Uterus (tissue), 4 donors: ENCODE results near the gene ZPBP2. TPM values are rescaled to one million over a fixed set of nuclear protein-coding genes. Genes with fewer than 3 reads are reported as not detected.

Experiments used
- DNase-seq, 2 donors: peaks; one replicate each; pipeline ENCODE4 v3.0.0-alpha.2; 2019 to 2020
- H3K27ac ChIP-seq, 2 donors: fragments of 200-600 bp; sonication (generic); 1 replicate in 1 of 2; 2 replicates in 1 of 2; pipeline ENCODE4 v1.5.1; 2016 to 2018
- H3K27me3 ChIP-seq, 2 donors: fragments of 200-600 bp; sonication (generic); one replicate each; pipeline ENCODE4 v1.5.1; 2018 to 2019; ENCODE audit warnings: control low read depth in 1 of 2
- H3K36me3 ChIP-seq, 2 donors: fragments of 200-600 bp; sonication (generic); one replicate each; pipeline ENCODE4 v1.5.1; 2019; ENCODE audit warnings: control low read depth in 1 of 2
- H3K4me1 ChIP-seq, 2 donors: fragments of 200-600 bp; sonication (generic); one replicate each; pipeline ENCODE4 v1.5.1; 2018 to 2019; ENCODE audit warnings: control low read depth in 1 of 2
- H3K4me3 ChIP-seq, 2 donors: fragments of 200-600 bp; sonication (generic); 1 replicate in 1 of 2; 2 replicates in 1 of 2; pipeline ENCODE4 v1.5.1; 2018 to 2019; ENCODE audit warnings: mild to moderate bottlenecking in 1 of 2
- H3K9me3 ChIP-seq, 2 donors: fragments of 200-600 bp; sonication (generic); one replicate each; pipeline ENCODE4 v1.5.1; 2019; ENCODE audit warnings: control low read depth in 1 of 2
- CTCF ChIP-seq, 4 experiments: fragments of 200-600 bp in 2 of 4; fragments of 450-650 bp in 2 of 4; sonication (generic) in 2 of 4; IDR thresholded peaks; one replicate each; pipeline ENCODE4 v1.5.1; 2016 to 2019; ENCODE audit warnings: antibody characterized with exemption in 4 of 4, mild to moderate bottlenecking in 2 of 4, moderate library complexity in 1 of 4
- POLR2A ChIP-seq, 2 donors: fragments of 450-650 bp; IDR thresholded peaks; one replicate each; pipeline ENCODE4 v1.6.1; 2016; ENCODE audit warnings: antibody characterized with exemption in 2 of 2, mild to moderate bottlenecking in 1 of 2, moderate library complexity in 1 of 2
- intact Hi-C: fragments of 100-400 bp; cut with DNase I; formaldehyde crosslinking; loops from one replicate; pipeline ENCODE4 v1.15.1; 2023; ENCODE audit warnings: low total_unique reads
- total RNA-seq, 4 donors: library from RNA; depleted of rRNA in 3 of 4; stranded (reverse); fragments of >200 nt in 3 of 4; gene quantifications; one replicate each; pipeline versions ENCODE4 v1.1.0 to v1.2.4, GENCODE V29; 2014 to 2023
- donor health status: DM: yes; HTN: yes; CAD: no.

ZPBP2 gene
- total RNA-seq, 4 donors from 2014 or later = not detected

- Histone ChIP-seq H3K4me3 (no peak overlapping the region), H3K27me3 (no peaks in the 10 kb centered on the region), H3K36me3 (no peaks in the 10 kb centered on the region), H3K4me1 (peaks cover 7 to 8% of the 10 kb centered on the region in 2 donors), H3K27ac (no peak overlapping the region), H3K9me3 (no peaks in the 10 kb centered on the region)
- intact Hi-C loops = no loop called here
- no peak for DNase-seq
- TF ChIP-seq POLR2A (IDR thresholded peaks at IDR 0.05) = no peak
- no peak for TF ChIP-seq CTCF (IDR thresholded peaks at IDR 0.05)
These were observed 56.1 kb downstream of the ZPBP2 start for GRCh38 chr17:39923836-39924690.

GRCh38 chr17:39924691-39925055, 56.7 kb downstream of the ZPBP2 start:
- H3K27me3 ChIP-seq = no peaks in the 10 kb centered on the region
- H3K4me1 ChIP-seq = peaks cover 7 to 11% of the 10 kb centered on the region in 2 donors
- DNase-seq = no peak
- TF ChIP-seq POLR2A (IDR thresholded peaks at IDR 0.05) (no peak), CTCF (IDR thresholded peaks at IDR 0.05) (no peak)
- no peaks in the 10 kb centered on the region for H3K36me3 ChIP-seq
- intact Hi-C loops = no loop called here
- no peaks in the 10 kb centered on the region for H3K9me3 ChIP-seq
- H3K27ac ChIP-seq = no peak overlapping the region
- H3K4me3 ChIP-seq = no peak overlapping the region

GRCh38 chr17:39925282-39926134, 57.5 kb downstream of the ZPBP2 start:
- H3K9me3 ChIP-seq = no peaks in the 10 kb centered on the region
- H3K27ac ChIP-seq = no peak overlapping the region
- intact Hi-C loops = no loop called here
- peaks cover 7 to 13% of the 10 kb centered on the region in 2 donors for H3K4me1 ChIP-seq
- no peak overlapping the region for H3K4me3 ChIP-seq
- DNase-seq = no peak
- H3K36me3 ChIP-seq = no peaks in the 10 kb centered on the region
- H3K27me3 ChIP-seq = no peaks in the 10 kb centered on the region
- TF ChIP-seq POLR2A (IDR thresholded peaks at IDR 0.05) = no peak
- no peak for TF ChIP-seq CTCF (IDR thresholded peaks at IDR 0.05)

GRCh38 chr17:39926135-39926587, 58.2 kb downstream of the ZPBP2 start:
- DNase-seq = no peak
- peak overlapping the region in 1 of 2 donors; percentile 76 for H3K4me3 ChIP-seq
- peaks cover 7 to 13% of the 10 kb centered on the region in 2 donors for H3K4me1 ChIP-seq
- intact Hi-C loops = no loop called here
- H3K27ac ChIP-seq = no peak overlapping the region
- TF ChIP-seq CTCF (IDR thresholded peaks at IDR 0.05) = no peak
- no peak for TF ChIP-seq POLR2A (IDR thresholded peaks at IDR 0.05)
- no peaks in the 10 kb centered on the region for H3K36me3 ChIP-seq
- H3K9me3 ChIP-seq = no peaks in the 10 kb centered on the region
- no peaks in the 10 kb centered on the region for H3K27me3 ChIP-seq
